HepG2 (cell line): ENCODE results near the gene OR5I1. TPM values are rescaled to one million over a fixed set of nuclear protein-coding genes. Genes with fewer than 3 reads are reported as not detected.
A peak's percentile ranks its signal among the peaks of the same experiment; 100 is the strongest.

Source experiments
- ATAC-seq: fragments of 200-7000 bp; cut with Tn5 transposase; 3 replicates; pipeline ENCODE4 v1.9.1; 2020; ENCODE audit warnings: mild to moderate bottlenecking, moderate library complexity
- BruUV-seq: library from RNA; stranded (reverse); fragments of 400-500 nt; replicated peaks from 2 replicates; lab custom pipeline; 2021; lab: Mats Ljungman, UMichigan
- CTCF ChIA-PET: fragments of 300-600 bp; formaldehyde crosslinking; extraction: SDS; loops from one replicate; lab custom pipeline; 2021; ENCODE audit warnings: low total read pairs, inconsistent platforms, low intra/inter-chr PET ratio; lab: Yijun Ruan, JAX
- POLR2A ChIA-PET: fragments of 350-600 bp; sonication (Branson Sonifier 250); formaldehyde crosslinking; loops from one replicate; lab custom pipeline; 2020; ENCODE audit warnings: antibody characterized with exemption, inconsistent platforms; lab: Yijun Ruan, JAX
- DNase-seq: peaks from one replicate; pipeline ENCODE4 v3.0.0-alpha.2; 2015; ENCODE audit warnings: low spot score
- FAIRE-seq: peaks from 3 replicates; lab custom pipeline; 2011; peaks lifted over from hg19 to GRCh38; lab: Jason Lieb, UNC
- H2AFZ ChIP-seq: one replicate; pipeline ENCODE4 v1.6.1; 2011; ENCODE audit warnings: low read length, inconsistent platforms
- H3K27ac ChIP-seq: fragments of 300-600 bp; 3 replicates; pipeline ENCODE4 v1.8.0; 2011; ENCODE audit warnings: mixed run types, mild to moderate bottlenecking, mixed read lengths, low read length, inconsistent platforms; ENCODE audit not compliant: insufficient read depth; ENCODE audit errors: extremely low read length
- H3K27me3 ChIP-seq, 2 experiments: fragments of 200-600 bp in 1 of 2; 2 replicates in 1 of 2; 3 replicates in 1 of 2; pipeline versions ENCODE4 v1.6.0 to v1.8.0; 2011; ENCODE audit warnings: low read length in 2 of 2, mild to moderate bottlenecking in 2 of 2, moderate library complexity in 2 of 2, inconsistent platforms in 1 of 2; ENCODE audit not compliant: insufficient read depth in 2 of 2, control insufficient read depth in 1 of 2
- H3K36me3 ChIP-seq, 2 experiments: fragments of 200-600 bp in 1 of 2; replicated peaks in 1 of 2; 2 replicates in 1 of 2; 3 replicates in 1 of 2; pipeline versions ENCODE4 v1.5.1 to v1.8.0; 2011; ENCODE audit warnings: low read length in 2 of 2, inconsistent platforms in 1 of 2; ENCODE audit not compliant: insufficient read depth in 2 of 2, control insufficient read depth in 1 of 2
- H3K4me1 ChIP-seq: 2 replicates; pipeline ENCODE4 v1.5.1; 2012; ENCODE audit warnings: low read length, inconsistent platforms; ENCODE audit not compliant: insufficient read depth
- H3K4me2 ChIP-seq: 2 replicates; pipeline ENCODE4 v1.6.0; 2011; ENCODE audit warnings: low read depth, low read length, inconsistent platforms
- H3K4me3 ChIP-seq, 3 experiments: fragments of 200-600 bp in 1 of 3; sonication (generic), shearing (Covaris generic) in 1 of 3; replicated peaks in 1 of 3; 2 replicates each; pipeline ENCODE4 v1.5.1; 2011 to 2016; ENCODE audit warnings: low read length in 3 of 3, inconsistent platforms in 2 of 3, low read depth in 2 of 3, mild to moderate bottlenecking in 2 of 3, control low read depth in 1 of 3, mixed read lengths in 1 of 3; ENCODE audit not compliant: insufficient read depth in 1 of 3
- H3K79me2 ChIP-seq: one replicate; pipeline ENCODE4 v1.6.1; 2011; ENCODE audit warnings: low read length, inconsistent platforms; ENCODE audit not compliant: insufficient read depth
- H3K9ac ChIP-seq: 2 replicates; pipeline ENCODE4 v1.6.0; 2011; ENCODE audit warnings: mild to moderate bottlenecking, low read depth, low read length, inconsistent platforms; ENCODE audit not compliant: insufficient read depth
- H3K9me3 ChIP-seq: 2 replicates; pipeline ENCODE4 v1.5.1; 2012; ENCODE audit warnings: mild to moderate bottlenecking, low read length
- H4K20me1 ChIP-seq: 2 replicates; pipeline ENCODE4 v1.6.0; 2011; ENCODE audit warnings: inconsistent platforms, mild to moderate bottlenecking, low read length, moderate library complexity; ENCODE audit not compliant: insufficient read depth
- CBFB ChIP-seq: sonication (generic); formaldehyde crosslinking; IDR thresholded peaks from 2 replicates; pipeline ENCODE4 v1.4.0; 2020; ENCODE audit warnings: missing genetic modification reagents
- FOXK2 ChIP-seq: fragments of 450-650 bp; IDR thresholded peaks from 2 replicates; pipeline ENCODE4 v1.6.1; 2016
- KDM4B ChIP-seq: sonication (generic); formaldehyde crosslinking; IDR thresholded peaks from 2 replicates; pipeline ENCODE4 v1.4.0; 2020; ENCODE audit warnings: missing genetic modification reagents
- LRRFIP1 ChIP-seq: sonication (generic); formaldehyde crosslinking; conservative IDR thresholded peaks from 2 replicates; pipeline ENCODE4 v1.4.0; 2020; ENCODE audit warnings: missing genetic modification reagents
- MAFK ChIP-seq, 2 experiments: IDR thresholded peaks in 1 of 2; conservative IDR thresholded peaks in 1 of 2; 2 replicates each; pipeline ENCODE4 v1.6.1; 2011; ENCODE audit warnings: improper control_type of control experiment in 2 of 2, low read length in 2 of 2
- MTF1 ChIP-seq: sonication (generic); formaldehyde crosslinking; IDR thresholded peaks from 2 replicates; pipeline ENCODE4 v1.5.0; 2020; ENCODE audit warnings: missing genetic modification reagents
- RARA ChIP-seq: IDR thresholded peaks from 2 replicates; pipeline ENCODE4 v1.6.1; 2016; ENCODE audit warnings: missing genetic modification reagents, missing compliant biosample characterization
- RBFOX2 ChIP-seq: fragments of 200-400 bp; formaldehyde crosslinking; IDR thresholded peaks from 2 replicates; pipeline ENCODE4 v1.6.1; 2017; ENCODE audit warnings: low read depth, mild to moderate bottlenecking, low read length
- SMC3 ChIP-seq: IDR thresholded peaks from 2 replicates; pipeline ENCODE4 v1.6.1; 2011; ENCODE audit warnings: low read length, improper control_type of control experiment
- SMYD3 ChIP-seq: sonication (generic); formaldehyde crosslinking; IDR thresholded peaks from 2 replicates; pipeline ENCODE4 v1.8.1; 2023; ENCODE audit warnings: mild to moderate bottlenecking, missing genetic modification reagents
- SP140L ChIP-seq: sonication (generic); formaldehyde crosslinking; IDR thresholded peaks from 2 replicates; pipeline ENCODE4 v1.4.0; 2020; ENCODE audit warnings: missing genetic modification reagents, borderline replicate concordance
- STAG1 ChIP-seq: sonication (generic); formaldehyde crosslinking; IDR thresholded peaks from 2 replicates; pipeline ENCODE4 v1.4.0; 2020; ENCODE audit warnings: missing genetic modification reagents
- ZFY ChIP-seq: sonication (generic); formaldehyde crosslinking; IDR thresholded peaks from 2 replicates; pipeline ENCODE4 v1.4.0; 2020; ENCODE audit warnings: missing genetic modification reagents
- ZNF703 ChIP-seq: sonication (generic); formaldehyde crosslinking; IDR thresholded peaks from 2 replicates; pipeline ENCODE4 v1.5.1; 2020; ENCODE audit warnings: missing genetic modification reagents, mild to moderate bottlenecking, moderate library complexity, borderline replicate concordance
- ZNF878 ChIP-seq: sonication (generic); formaldehyde crosslinking; IDR thresholded peaks from 2 replicates; pipeline ENCODE4 v1.8.1; 2023; ENCODE audit warnings: mild to moderate bottlenecking, missing genetic modification reagents, moderate library complexity
- WGBS: methylation state at CpG from one replicate; pipeline ENCODE4 v1.1.6; 2017; ENCODE audit warnings: low lambda C conversion rate; 5-methylcytosine and 5-hydroxymethylcytosine counted together
- in situ Hi-C: cut with HindIII; loops from 2 replicates; pipeline ENCODE4 v1.10.0; 2017; ENCODE audit warnings: low pct_unique_long_range_greater_than_20kb; ENCODE audit not compliant: extremely low pct_ligation_motif_present
- intact Hi-C: fragments of 100-400 bp; cut with micrococcal nuclease; formaldehyde crosslinking; loops from one replicate; pipeline ENCODE4 v1.10.0; 2022; ENCODE audit not compliant: unreplicated experiment
- polyA plus RNA-seq, 8 experiments: library from polyadenylated mRNA; depleted of rRNA in 3 of 8; stranded (reverse) in 7 of 8; unstranded in 1 of 8; fragments of >200 nt; fragmentation: Illumina TruSeq in 4 of 8; extraction: Trizol in 4 of 8; gene quantifications; 2 replicates each; pipeline versions ENCODE4 v1.2.1 to v1.2.3, GENCODE V29; 2011 to 2016; ENCODE audit warnings: low read depth in 4 of 8, missing spikeins in 1 of 8, mixed read lengths in 1 of 8; ENCODE audit not compliant: insufficient read depth in 1 of 8
- total RNA-seq, 5 experiments: library from RNA; depleted of rRNA; stranded (reverse); fragments of >200 nt; fragmentation: Illumina TruSeq; extraction: Trizol; gene quantifications; 2 replicates each; pipeline ENCODE4 v1.2.3, GENCODE V29; 2016; ENCODE audit warnings: low read depth in 1 of 5
- TF ChIP-seq, protein P1 (sequence below): sonication (generic); formaldehyde crosslinking; IDR thresholded peaks from 2 replicates; pipeline ENCODE4 v1.4.0; 2020; ENCODE audit warnings: mild to moderate bottlenecking, missing genetic modification reagents

The OR5I1 gene
- total and polyA plus RNA-seq, 2 of the 13 experiments (the other 11 are each of a cell fraction or from before 2014, with no cell fraction given): not detected

DNA sequence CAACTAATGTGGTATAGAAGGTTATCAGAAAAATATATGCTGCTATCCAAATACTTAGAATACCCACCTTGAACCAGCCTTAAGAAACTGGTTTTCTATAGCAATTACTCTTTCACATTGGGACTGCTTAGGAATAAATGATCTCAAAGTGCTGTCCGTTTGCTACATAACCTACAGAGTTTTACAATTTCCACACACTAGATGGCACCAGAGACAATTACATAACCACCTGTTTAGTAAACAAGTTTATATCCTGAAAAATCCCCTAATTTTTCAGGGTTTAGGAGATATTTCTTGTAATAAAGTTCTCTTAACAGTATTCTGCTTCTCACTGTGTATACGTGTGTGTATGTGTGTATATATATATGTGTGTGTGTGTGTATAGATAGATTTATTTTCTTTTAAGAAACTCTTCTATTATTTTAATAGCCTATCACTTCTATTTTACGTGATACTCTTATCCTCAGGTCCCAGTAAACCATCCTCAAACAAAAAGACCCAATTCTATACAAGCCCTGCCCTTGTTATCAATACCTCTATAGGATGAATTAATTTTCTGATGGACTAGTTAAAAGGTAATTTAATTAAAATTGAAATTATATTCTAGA, 6.7 kb upstream of the OR5I1 start (continued):
- TF ChIP-seq LRRFIP1 (CRISPR knock-in tag) (no peak), SMC3 (peak; percentile 48), RBFOX2 (no peak)

DNA sequence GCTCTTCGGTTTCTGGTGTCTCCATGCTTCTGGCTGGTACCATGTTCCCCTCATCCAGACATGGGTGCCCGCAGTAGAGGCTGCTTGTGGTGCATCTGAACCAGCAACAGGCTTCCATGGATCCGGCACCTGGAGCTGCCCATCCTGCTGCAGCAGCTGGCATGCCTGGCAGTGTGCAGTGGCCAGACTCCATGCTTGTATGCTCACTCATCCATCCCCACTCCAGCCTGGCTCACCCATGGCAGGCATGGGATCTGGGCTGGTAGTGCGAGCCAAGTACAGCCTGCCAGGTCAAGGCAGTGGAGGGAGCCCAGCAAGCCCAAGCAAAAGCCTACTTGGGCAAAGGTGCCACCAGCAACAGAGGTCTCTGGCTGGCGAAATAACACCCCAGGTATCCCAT, 15.7 kb downstream of the OR5I1 start:
- Histone ChIP-seq H3K4me3 (no peak overlapping the region), H3K27me3 (no peaks in the 10 kb centered on the region), H4K20me1 (no peaks in the 10 kb centered on the region), H3K27ac (no peak overlapping the region), H3K79me2 (no peaks in the 10 kb centered on the region), H2AFZ (no peak overlapping the region), H3K9ac (no peak overlapping the region), H3K36me3 (no peaks in the 10 kb centered on the region), H3K4me2 (no peak overlapping the region), H3K4me1 (no peaks in the 10 kb centered on the region), H3K9me3 (no peaks in the 10 kb centered on the region)
- CTCF ChIA-PET: no interaction called here
- TF ChIP-seq ZFY (no peak), SP140L (no peak), FOXK2 (no peak), SMYD3 (CRISPR knock-in tag) (no peak), MTF1 (no peak), MAFK (conservative IDR thresholded peaks at IDR 0.05 in 1 of 2, IDR thresholded peaks at IDR 0.05 in 1 of 2; ENCODE audit: low read length in 2 of 2) (no peak), RARA (CRISPR knock-in tag) (no peak), CBFB (no peak), ZNF878 (CRISPR knock-in tag) (no peak), KDM4B (no peak), ZNF703 (CRISPR knock-in tag) (no peak), STAG1 (CRISPR knock-in tag) (no peak)
- TF ChIP-seq, protein P1, sequence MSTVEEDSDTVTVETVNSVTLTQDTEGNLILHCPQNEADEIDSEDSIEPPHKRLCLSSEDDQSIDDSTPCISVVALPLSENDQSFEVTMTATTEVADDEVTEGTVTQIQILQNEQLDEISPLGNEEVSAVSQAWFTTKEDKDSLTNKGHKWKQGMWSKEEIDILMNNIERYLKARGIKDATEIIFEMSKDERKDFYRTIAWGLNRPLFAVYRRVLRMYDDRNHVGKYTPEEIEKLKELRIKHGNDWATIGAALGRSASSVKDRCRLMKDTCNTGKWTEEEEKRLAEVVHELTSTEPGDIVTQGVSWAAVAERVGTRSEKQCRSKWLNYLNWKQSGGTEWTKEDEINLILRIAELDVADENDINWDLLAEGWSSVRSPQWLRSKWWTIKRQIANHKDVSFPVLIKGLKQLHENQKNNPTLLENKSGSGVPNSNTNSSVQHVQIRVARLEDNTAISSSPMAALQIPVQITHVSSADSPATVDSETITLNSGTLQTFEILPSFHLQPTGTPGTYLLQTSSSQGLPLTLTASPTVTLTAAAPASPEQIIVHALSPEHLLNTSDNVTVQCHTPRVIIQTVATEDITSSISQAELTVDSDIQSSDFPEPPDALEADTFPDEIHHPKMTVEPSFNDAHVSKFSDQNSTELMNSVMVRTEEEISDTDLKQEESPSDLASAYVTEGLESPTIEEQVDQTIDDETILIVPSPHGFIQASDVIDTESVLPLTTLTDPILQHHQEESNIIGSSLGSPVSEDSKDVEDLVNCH (CRISPR knock-in tag): no peak
- ATAC-seq (no peak), FAIRE-seq (no peak), DNase-seq (no peak)
- intact Hi-C loops (no loop called here), in situ Hi-C loops (no loop called here)
- 0% methylated on average over 1 of the region's 5 CpGs for WGBS
- BruUV-seq: no TSS peak
- POLR2A ChIA-PET: no interaction called here
